Tongue (tissue), 2 donors: ENCODE data around the gene NPDC1. TPM values are rescaled to one million over a fixed set of nuclear protein-coding genes. Genes with fewer than 3 reads are reported as not detected.

Experiments used
- DNase-seq: peaks from one replicate; pipeline ENCODE4 v3.0.0-alpha.2; 2015
- total RNA-seq: library from RNA; depleted of rRNA; stranded (reverse); fragments of >200 nt; gene quantifications from one replicate; pipeline ENCODE4 v1.2.3, GENCODE V29; 2014

The NPDC1 gene
- total RNA-seq, 1 donor from 2014 or later = 27.0 TPM

GRCh38 chr9:137025517-137025966, 20.4 kb downstream of the NPDC1 start:
- DNase-seq = peak; percentile 50

- peak; percentile 37 for DNase-seq
Measured at GRCh38 chr9:137023583-137023991, 22.4 kb downstream of the NPDC1 start.

DNA sequence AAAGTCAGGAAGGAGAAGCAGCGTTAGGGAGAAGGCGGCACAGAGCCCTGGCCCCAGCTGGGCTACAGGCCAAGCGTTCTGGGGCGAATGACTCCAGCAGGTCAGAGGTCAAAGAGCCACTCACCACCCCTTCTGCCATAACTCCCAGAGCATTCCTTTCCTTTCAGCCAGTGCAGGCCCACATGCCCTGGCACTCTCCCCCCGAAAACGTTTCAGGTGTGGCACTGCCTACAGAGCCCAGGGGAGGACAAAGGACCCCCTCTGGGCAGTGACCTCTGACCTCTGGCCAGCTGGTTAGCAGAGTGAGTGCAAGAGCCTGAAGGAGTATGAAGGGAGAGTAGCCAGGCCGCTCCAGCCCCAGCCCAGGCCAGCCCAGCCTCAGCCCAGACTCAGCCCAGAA, 22.8 kb downstream of the NPDC1 start:
- DNase-seq = no peak

DNA sequence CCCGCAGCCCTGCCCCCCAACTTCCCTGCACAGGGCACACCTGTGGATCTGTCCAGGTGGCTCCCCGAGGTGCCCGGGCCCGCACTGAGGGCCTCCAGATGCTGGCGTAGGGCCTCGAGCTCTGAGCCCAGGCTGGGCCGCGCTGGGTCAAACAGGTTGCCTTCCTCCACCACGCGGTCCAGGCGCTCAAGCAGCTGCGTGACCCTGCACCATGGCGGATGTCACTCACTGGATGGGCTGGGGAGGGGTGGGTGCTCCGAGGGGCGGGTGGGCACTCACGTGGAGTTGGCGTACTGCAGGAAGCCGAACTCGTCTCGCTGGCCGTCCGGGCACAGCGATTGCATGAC, 23.3 kb downstream of the NPDC1 start:
- DNase-seq = no peak

DNA sequence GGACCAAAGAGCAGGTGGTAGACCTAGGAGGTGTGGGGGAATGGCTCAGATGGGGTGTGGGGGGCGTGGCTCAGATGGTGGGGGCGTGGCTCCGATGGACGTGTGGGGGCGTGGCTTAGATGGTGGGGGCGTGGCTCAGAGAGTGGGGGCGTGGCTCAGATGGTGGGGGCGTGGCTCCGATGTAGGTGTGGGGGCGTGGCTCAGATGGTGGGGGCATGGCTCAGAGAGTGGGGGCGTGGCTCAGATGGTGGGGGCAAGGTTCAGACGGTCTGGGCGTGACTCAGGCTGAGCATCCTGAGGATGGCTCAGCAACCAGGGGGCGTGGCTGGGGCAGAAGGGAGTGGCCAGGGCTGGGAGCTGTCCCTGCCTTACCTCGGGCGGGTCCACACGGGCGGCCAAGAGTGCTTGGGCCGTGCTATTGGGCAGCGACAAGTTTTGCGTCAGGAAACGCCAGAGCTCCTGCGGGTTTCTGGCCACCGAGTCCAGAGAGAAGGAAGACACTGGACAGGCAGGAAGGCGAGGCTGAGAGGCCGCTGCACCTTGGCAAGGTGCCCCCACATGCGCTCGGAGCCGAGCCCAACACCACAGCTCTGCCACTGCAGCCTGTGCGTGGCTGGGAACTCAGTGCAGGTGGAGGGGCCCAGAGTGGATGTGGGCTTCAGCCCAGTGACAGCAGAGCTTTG, 23.9 kb downstream of the NPDC1 start:
- DNase-seq = no peak

- DNase-seq = no peak
Measured at GRCh38 chr9:137021568-137021978, 24.4 kb downstream of the NPDC1 start.

- DNase-seq = no peak
Measured at GRCh38 chr9:137020771-137021567, 25.0 kb downstream of the NPDC1 start.

GRCh38 chr9:137019891-137020683, 25.9 kb downstream of the NPDC1 start:
- DNase-seq = no peak

DNA sequence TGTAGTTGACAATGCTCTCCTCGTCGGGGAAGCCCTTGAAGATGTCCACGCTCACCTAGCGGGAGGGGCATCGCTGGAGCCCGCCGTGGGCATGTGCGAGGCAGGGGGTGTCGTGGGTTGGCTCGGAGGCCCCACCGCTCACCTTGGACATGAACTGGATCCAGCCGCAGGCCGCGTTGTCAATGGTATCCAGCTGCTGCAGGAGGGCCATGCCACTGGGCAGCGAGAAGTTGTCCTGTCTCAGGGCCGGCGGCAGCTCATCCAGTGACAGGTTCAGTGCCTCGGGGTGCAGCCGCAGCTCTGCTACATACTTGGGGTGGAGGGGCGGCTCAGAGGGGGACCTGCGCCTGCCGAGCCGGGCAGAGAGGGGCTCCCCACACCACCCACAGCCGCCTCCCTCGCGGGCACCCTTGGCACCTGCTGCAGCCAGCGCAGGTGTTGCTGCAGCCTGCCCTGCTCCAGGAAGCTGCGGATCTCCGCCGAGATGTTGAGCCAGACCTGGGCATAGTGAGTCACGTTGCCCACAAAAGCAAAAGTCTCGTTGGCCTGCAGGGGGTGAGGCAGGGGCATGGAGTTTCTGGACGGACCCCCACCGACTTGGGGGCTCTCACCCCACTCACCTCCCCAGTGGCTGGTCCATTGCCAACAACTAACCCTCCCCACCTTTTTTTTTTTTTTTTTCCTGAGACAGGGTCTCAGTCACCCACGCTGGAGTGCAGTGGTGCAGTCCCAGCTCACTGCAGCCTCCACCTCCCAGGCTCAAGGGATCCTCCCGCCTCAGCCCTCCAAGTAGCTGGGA, 27.0 kb downstream of the NPDC1 start:
- DNase-seq = no peak

DNA sequence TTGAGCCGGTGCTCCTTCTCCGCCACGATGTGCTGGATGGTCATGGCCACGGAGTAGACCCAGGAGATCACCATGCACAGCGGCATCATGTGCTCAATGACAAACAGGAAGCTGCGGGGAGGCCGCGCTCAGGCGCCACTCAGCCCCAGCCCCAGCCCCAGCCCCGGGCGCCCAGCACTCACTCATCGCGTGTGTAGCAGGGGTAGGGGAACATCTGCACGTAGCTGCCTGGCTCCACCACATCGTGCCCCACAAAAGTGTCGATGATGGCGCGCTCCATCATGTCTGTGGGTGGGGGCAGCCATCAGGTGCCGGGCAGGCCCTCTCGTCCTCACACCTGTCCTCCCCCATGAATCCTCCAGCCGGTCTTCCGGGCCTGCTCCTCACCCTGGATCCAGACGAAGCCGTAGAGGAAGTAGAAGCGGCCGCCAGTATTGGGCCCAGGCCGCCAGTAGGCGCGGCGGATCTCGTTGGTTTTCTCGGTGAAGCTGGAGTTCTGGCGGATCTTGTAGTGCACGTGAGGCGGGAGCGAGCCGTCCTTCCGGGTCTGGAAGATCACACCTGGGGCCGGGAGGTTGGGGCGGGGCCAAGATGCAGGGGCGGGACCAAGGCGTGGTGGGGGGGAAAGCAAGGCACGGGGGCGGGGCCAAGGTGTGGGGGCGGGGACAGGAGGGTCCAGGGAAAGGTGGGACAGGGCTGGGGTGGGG, 28.0 kb downstream of the NPDC1 start:
- no peak for DNase-seq

DNA sequence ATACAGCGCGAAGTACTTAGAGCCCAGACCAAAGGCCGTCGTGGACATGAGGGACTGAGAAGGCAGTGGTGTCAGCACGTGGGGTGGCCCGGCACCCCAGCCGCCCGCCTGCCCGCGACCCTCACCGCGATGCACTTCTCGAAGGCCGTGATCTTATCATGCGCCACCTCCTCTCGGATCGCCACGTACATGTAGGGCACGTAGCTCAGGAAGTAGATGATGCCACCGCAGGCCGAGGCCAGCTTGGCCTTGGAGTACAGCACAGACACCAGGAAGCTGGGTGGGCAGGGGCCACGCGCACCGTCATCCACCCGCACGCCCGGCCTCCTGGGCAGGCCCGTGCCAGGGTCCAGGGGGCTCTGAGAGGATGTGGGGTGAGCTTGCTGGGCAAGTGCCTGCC, 28.9 kb downstream of the NPDC1 start:
- DNase-seq = no peak

GRCh38 chr9:137016436-137016835, 29.5 kb downstream of the NPDC1 start:
- no peak for DNase-seq

GRCh38 chr9:137015976-137016375, 30.0 kb downstream of the NPDC1 start:
- no peak for DNase-seq

DNA sequence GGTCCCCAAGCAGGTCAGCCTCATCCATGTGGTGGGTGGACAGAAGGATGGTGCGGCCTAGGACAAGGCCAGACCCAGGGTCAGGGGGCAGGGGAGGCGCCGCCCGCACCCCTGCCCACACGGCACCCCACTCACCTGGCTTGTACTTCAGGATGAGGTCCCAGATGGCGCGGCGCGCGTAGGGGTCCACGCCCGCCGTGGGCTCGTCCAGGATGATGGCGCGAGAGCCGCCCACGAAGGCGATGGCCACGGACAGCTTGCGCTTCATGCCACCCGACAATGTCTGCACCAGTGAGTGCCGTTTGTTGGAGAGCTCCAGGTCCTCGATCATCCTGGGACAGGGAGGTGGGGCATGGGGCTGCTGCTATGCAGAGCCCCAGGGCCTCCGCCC, 30.4 kb downstream of the NPDC1 start:
- no peak for DNase-seq

DNA sequence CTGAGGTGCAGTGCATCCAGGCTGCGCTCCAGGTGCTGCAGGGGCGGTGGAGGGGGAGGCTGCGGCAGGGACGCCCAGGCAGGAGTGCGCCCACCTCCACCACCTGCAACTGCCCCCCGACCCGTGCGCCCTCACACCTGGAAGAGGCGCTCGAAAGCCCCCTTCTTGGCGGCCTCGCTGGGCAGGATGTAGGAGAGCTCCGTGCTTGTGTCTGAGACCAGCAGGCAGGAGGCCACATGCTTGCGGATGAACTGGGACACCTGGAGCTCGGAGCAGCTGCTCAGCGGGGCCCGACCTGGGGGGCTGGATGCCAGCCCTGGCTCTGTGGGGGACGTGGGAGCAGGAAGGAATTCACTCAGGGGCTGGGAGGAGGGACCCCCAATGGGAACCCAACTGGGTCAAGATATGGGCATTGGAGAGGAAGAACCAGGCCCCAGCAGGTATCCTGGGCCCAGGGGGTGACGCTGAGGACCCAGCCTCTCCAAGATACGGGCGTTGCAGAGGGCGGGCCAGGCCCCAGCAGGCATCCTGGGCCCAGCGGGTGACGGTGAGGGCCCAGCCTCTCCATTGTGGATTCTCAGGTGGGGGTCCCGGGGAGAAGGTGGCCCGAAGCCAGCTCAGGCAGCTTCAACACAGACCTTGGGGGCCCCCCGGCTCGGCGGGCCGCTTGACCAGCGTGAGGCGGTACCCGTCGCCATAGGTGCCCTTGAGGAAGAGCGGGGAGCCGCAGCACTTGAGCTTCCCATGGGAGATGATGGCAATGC, 31.0 kb downstream of the NPDC1 start:
- no peak for DNase-seq

DNA sequence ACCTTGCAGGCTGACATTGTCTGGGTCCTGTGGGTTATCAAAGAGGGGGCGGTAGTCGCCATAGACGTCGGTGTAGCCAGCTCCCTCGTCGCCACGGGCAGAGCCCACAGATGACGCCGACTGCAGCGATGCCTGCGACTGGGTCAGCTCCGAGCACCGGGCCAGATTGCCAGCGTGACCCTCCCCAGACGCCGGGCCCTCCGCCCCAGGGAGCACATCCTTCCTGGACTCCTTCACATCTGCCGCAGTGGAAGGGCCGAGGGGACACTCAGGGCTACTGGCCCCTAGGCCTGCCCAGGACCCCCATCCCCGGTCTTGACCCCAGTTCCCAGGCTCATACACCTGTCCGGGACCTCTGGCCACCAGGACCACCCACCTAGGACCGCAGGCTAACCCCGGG, 31.8 kb downstream of the NPDC1 start:
- no peak for DNase-seq

- no peak for DNase-seq
Measured at GRCh38 chr9:137013571-137013940, 32.4 kb downstream of the NPDC1 start.

- DNase-seq = no peak
Measured at GRCh38 chr9:137012694-137013570, 33.0 kb downstream of the NPDC1 start.

DNA sequence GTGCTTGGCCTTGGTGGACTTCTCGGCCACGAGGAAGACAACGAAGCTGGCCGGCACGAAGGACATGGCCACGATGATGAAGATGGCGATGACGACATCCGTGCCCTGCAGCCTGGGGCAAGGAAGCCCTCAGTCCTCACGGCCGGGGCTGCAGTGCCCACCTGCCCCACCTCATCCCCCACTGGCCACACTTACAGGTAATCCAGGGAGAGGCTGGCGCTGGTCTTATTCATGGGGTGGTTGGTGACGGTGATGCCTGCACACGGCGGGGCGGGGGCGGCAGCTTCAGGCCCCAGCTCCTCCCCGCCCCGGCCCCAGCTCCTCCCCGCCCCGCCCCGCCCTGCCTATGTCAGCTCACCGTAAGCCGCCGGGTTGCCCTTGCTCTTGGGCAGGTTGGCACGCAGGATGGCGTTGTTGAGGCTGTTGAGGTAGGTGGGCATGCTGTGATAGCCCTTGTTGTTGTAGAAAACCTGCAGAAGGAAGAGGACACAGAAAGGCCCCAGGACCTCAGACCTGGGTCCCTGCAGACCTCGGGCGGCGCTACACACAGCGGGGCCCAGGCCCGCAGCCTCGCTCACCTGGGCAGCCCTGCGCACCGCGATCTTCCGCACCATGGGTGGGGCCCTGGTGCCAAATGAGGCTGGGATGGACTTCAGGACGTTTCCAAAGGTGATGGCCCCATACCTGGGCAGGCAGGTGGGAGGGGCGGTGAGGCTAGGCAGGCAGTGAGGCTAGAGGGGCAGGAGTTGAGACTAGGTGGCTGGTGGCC, 33.9 kb downstream of the NPDC1 start:
- DNase-seq = no peak
